WERI-Rb-1 (cell line): ENCODE data around the gene LARP4B.

Experiments
- DNase-seq: peaks from one replicate; pipeline ENCODE4 v3.0.0-alpha.2; 2020
- H3K27ac ChIP-seq: fragments of 250-450 bp; sonication (Bioruptor Pico); 2 replicates; pipeline ENCODE4 v1.5.1; 2020; ENCODE audit warnings: mild to moderate bottlenecking, moderate library complexity
- H3K27me3 ChIP-seq: fragments of 250-450 bp; sonication (Bioruptor Pico); 2 replicates; pipeline ENCODE4 v1.5.1; 2021; ENCODE audit warnings: mild to moderate bottlenecking, low read depth, moderate library complexity; ENCODE audit not compliant: insufficient read depth, severe bottlenecking
- H3K36me3 ChIP-seq: fragments of 250-450 bp; sonication (Bioruptor Pico); 2 replicates; pipeline ENCODE4 v1.5.1; 2020; ENCODE audit warnings: mild to moderate bottlenecking, moderate library complexity
- H3K4me3 ChIP-seq: 2 replicates; pipeline ENCODE4 v1.5.1; 2011; ENCODE audit warnings: low read depth, mild to moderate bottlenecking, control low read depth, low read length
- H3K9me3 ChIP-seq: fragments of 250-450 bp; sonication (Bioruptor Pico); 2 replicates; pipeline ENCODE4 v1.5.1; 2021; ENCODE audit warnings: mild to moderate bottlenecking, moderate library complexity; ENCODE audit not compliant: severe bottlenecking
- CTCF ChIP-seq: IDR thresholded peaks from 2 replicates; pipeline ENCODE4 v1.5.1; 2011; ENCODE audit warnings: low read depth, mild to moderate bottlenecking, control low read depth, inconsistent platforms, low read length

LARP4B gene

GRCh38 chr10:843703-844102 lies 87.8 kb downstream of the LARP4B start:
- peaks cover 4% of the 10 kb centered on the region for H3K36me3 ChIP-seq
- TF ChIP-seq CTCF = no peak
- no peak for DNase-seq
- no peaks in the 10 kb centered on the region for H3K9me3 ChIP-seq
- no peaks in the 10 kb centered on the region for H3K27me3 ChIP-seq
- H3K4me3 ChIP-seq = no peak overlapping the region
- H3K27ac ChIP-seq = no peak overlapping the region

- no peak for DNase-seq
- Histone ChIP-seq H3K27me3 (no peaks in the 10 kb centered on the region), H3K36me3 (peaks cover 4% of the 10 kb centered on the region), H3K4me3 (no peak overlapping the region), H3K27ac (no peak overlapping the region), H3K9me3 (no peaks in the 10 kb centered on the region)
- no peak for TF ChIP-seq CTCF
Observed at GRCh38 chr10:842795-843194, 88.7 kb downstream of the LARP4B start.

- Histone ChIP-seq H3K36me3 (peaks cover 4% of the 10 kb centered on the region), H3K27ac (no peak overlapping the region), H3K4me3 (no peak overlapping the region), H3K9me3 (no peaks in the 10 kb centered on the region), H3K27me3 (no peaks in the 10 kb centered on the region)
- TF ChIP-seq CTCF = no peak
- DNase-seq = no peak
Observed at GRCh38 chr10:841535-841934, 90.0 kb downstream of the LARP4B start.

GRCh38 chr10:839550-840205 lies 91.8 kb downstream of the LARP4B start:
- Histone ChIP-seq H3K36me3 (peaks cover 4% of the 10 kb centered on the region), H3K27me3 (no peaks in the 10 kb centered on the region), H3K9me3 (no peaks in the 10 kb centered on the region), H3K4me3 (no peak overlapping the region), H3K27ac (no peak overlapping the region)
- no peak for TF ChIP-seq CTCF
- no peak for DNase-seq

- Histone ChIP-seq H3K4me3 (no peak overlapping the region), H3K27me3 (no peaks in the 10 kb centered on the region), H3K9me3 (no peaks in the 10 kb centered on the region), H3K27ac (no peak overlapping the region), H3K36me3 (peaks cover 4% of the 10 kb centered on the region)
- no peak for DNase-seq
- no peak for TF ChIP-seq CTCF
Observed at GRCh38 chr10:836782-837181, 94.7 kb downstream of the LARP4B start.

GRCh38 chr10:834493-834892 lies 97.0 kb downstream of the LARP4B start:
- Histone ChIP-seq H3K27ac (no peak overlapping the region), H3K27me3 (no peaks in the 10 kb centered on the region), H3K36me3 (no peaks in the 10 kb centered on the region), H3K4me3 (no peak overlapping the region), H3K9me3 (no peaks in the 10 kb centered on the region)
- no peak for TF ChIP-seq CTCF
- no peak for DNase-seq
